GM19193 (cell line): ENCODE measurements around the gene FYN.

Experiments
- POLR2A ChIP-seq: IDR thresholded peaks from 4 replicates; pipeline ENCODE4 v1.6.1; 2011; ENCODE audit not compliant: insufficient read depth, insufficient read length; ENCODE audit errors: extremely low read depth

FYN gene

GRCh38 chr6:111799576-111800258 lies 73.5 kb downstream of the FYN start:
- TF ChIP-seq POLR2A = no peak

DNA sequence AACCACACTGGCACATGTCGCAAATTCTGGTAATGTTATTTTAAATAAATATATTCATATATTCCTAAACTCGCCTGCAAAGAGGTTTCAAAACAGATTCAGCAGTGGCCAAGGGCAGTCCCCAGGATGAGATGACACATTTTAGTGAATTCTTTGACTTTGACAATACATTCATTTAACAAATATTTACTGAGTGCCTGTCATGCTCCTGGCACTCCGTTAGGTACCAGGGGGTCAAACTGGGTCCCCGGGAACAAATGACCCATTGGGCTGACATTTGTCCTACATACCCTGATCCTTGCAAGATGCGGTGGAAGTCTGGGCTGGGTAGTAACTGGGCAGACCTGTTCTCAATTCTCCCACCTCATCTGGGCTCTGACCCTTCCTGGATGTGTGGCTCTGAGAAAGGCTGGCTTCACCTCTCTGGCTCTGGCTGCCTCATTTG lies 74.9 kb downstream of the FYN start:
- no peak for TF ChIP-seq POLR2A

GRCh38 chr6:111796310-111796918 lies 76.8 kb downstream of the FYN start:
- no peak for TF ChIP-seq POLR2A

DNA sequence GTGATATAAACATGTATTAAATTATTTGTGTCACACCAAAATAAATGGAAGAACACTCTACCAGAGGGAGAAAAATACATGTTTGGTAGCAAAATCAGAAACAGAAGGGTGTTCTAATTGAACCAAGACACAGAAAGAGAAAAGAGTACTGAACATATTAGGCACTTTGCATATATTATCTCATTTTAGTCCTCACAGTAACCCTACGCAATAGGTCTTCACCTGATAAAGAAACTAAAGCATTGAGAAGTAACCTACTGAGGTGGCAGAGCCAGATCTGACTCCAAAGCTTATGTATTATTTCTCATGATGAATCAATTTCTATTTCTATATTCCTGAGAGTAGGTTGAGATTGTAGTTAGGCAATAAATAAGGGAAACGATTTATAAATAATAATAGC lies 77.7 kb downstream of the FYN start:
- no peak for TF ChIP-seq POLR2A

DNA sequence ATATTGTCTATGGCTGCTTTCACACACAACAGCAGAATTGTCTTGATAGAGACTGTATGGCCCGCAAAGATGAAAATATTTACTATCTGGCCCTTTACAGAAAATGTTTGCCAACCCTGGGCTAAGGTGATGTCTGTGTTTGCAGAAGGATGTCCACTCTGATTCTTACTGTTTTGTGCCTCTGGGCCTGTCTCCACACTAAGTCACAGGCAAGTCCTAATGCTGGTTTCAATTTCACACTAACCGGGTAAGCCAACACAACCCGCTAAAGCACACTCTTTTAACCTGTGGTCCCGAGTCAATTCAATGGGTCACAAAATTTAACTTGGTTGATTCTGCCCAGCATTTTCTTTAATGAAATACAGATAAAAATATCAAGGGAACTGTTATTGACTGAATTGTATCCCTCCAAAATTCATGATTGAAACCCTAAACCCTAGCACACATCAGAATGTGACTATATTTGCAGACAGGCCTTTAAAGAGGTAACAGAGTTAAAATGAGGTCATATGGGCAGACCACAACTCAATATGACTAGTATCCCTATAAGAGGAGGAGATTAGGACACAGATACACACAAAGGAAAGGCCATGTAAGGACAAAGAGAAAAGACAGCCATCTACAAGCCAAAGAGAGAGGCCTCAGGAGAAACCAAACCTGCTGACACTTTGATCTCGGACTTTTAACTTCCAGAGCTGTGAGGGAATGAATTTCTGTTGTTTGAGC lies 78.4 kb downstream of the FYN start:
- TF ChIP-seq POLR2A = no peak

- no peak for TF ChIP-seq POLR2A
These were observed 79.0 kb downstream of the FYN start for GRCh38 chr6:111794300-111794699.

DNA sequence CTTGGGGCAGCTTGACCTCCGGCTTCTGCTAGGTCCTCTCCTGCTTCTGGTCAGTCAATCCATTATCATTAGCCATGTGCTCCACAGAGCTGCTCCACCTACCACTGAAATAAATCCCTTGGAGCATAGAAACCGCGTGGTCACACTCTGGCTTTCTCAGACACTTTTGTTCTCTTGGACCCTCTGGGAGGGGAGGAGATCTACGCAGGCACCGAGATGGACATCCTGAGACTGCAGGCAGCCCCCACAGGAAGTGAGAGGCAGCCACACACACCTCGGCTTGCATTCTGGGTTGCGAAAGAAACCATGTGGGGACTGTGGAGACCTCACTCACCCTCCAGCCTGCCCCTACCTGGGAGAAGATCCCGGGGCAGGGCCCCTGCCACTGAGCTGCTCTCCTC lies 79.5 kb downstream of the FYN start:
- TF ChIP-seq POLR2A = no peak

GRCh38 chr6:111792914-111793700 lies 80.1 kb downstream of the FYN start:
- TF ChIP-seq POLR2A = no peak

DNA sequence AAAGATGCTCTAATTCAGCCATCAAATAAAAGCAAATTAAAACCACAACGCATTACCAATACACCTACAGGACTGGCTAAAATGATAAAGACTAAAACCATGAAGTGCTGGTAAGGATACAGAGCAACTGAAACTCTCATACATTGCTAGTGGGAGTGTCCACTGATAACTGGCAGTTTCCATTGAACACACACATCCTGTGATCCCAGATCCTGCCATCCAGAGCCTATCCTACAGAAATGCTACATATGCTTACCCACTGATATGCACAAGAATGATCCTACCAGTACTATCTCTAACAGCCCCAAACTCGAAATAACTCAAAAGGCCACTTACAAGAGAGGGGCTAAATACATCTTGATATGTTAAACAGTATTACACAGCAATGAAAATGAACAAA lies 81.0 kb downstream of the FYN start:
- TF ChIP-seq POLR2A = no peak

DNA sequence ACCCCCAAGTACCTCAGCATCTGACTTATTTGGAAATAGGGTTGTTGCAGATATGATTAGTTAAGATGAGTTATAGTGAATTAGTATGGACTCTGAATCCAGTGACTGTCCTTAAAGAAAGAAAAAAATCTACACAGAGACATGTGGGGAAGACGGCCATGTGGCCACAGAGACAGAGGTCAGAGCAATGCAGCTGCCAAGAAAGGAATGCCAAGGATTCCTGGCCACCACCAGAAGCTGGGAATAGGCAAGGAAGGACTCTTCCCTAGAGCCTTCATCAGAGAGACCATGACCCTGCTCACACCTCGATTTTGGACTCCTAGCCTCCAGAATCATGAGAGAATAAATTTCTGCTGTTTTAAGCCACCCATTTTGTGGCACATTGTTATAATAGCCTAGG lies 81.8 kb downstream of the FYN start:
- no peak for TF ChIP-seq POLR2A

- no peak for TF ChIP-seq POLR2A
These were observed 83.7 kb downstream of the FYN start for GRCh38 chr6:111789598-111789997.

DNA sequence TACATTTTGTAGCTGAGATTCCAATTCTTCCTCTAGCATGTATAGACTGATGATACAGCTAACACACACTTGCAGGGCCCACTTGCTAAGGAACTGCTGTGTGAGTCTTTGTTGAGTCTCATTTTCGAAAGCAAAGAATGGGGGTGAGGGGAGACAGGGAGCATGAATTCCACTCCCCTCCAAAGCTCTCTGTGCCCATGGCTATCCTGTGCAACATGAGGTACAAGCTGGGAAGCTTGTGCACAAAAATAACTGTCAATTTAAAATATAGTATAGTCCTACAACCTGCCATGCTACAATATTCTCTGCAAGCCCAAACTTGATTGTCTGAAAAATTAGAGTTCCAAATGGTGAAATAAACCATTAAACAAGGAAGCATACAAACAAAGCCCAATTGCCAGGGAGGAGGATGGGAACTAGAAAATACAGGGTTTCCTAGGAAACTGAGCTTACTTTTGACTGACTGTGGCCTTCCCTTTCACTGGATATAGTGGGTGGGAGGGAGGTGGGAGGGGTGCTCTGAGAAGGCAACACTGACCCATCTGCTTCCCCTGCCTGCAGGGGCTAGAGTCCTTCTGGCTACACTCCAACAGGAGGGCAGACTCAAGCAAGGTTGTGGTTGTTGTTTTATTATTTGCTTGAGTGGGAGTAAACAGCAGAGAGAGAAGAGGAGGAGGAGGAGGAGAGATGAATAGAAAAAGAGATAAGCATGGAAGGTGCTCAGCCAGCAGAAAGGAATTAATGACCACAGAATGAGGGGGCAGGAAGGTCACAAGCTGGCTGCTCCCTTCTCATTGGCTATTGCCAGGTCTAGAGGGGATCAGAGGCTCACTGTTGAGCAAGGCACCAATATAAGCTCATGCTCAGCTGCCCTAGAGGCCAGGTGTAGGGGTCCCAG lies 84.6 kb downstream of the FYN start:
- TF ChIP-seq POLR2A = no peak

DNA sequence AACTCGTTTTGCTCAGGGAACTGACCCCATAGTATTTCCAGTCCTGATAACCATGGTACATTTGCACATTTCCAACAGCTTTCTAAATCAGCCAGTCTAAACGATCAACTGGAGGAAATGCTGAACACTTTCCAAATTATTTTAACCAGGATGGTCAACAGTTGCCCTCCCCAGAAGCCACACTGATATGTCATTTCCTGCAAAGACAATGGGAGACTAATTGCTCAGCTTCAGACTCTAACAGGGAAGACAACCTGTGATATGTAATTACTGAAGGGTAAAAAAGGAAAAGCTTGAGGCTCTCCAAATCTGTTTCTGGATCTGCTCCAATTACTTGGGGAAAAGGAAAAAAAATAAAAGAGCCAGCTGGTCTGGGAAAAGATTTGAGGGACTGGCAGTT lies 88.8 kb downstream of the FYN start:
- TF ChIP-seq POLR2A = no peak

DNA sequence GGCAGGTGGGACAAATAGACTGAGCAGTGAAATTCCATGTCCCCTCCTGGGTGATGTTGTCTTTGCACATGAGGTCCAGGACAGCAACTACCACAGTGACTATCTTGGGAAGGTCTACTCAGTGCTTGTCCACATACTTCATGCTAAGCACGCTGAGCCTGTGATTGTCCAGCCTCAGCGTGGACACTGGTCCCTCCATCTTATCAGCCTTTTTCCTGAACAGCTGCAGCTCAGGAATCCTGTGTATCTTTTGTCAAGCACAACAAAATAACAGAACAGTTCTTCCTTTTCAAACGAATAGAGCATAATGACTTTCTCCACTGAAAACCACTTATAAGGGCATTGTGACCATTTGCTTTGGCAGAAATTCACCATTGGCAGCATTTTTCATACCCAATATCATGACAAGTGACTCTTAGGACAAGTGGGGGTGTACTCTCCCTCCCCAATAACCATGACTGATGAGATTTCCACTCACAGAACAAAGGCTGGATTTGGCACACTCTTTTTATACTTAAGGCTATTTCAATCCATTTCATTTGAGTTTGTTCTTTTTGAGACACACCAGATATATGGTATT lies 90.3 kb downstream of the FYN start:
- no peak for TF ChIP-seq POLR2A
